Endothelial cell of umbilical vein (primary cell): ENCODE measurements around the gene DCC.

Source experiments
- CTCF ChIP-seq, 2 donors: IDR thresholded peaks; 1 replicate in 1 of 2; 2 replicates in 1 of 2; pipeline ENCODE4 v1.5.1; 2011; ENCODE audit warnings: low read length in 2 of 2, mild to moderate bottlenecking in 2 of 2, moderate library complexity in 2 of 2, control low read depth in 1 of 2, inconsistent platforms in 1 of 2, low read depth in 1 of 2; ENCODE audit not compliant: insufficient read depth in 1 of 2; ENCODE audit errors: extremely low read depth in 1 of 2
- EZH2 ChIP-seq: IDR thresholded peaks from 2 replicates; pipeline ENCODE4 v1.6.1; 2012; ENCODE audit warnings: borderline replicate concordance, low read depth, mild to moderate bottlenecking, moderate library complexity, low read length, inconsistent platforms; ENCODE audit not compliant: severe bottlenecking
- FOS ChIP-seq: IDR thresholded peaks from 2 replicates; pipeline ENCODE4 v1.6.1; 2011; ENCODE audit warnings: mild to moderate bottlenecking, low read length, moderate library complexity, borderline replicate concordance; ENCODE audit not compliant: insufficient read depth
- POLR2A ChIP-seq: IDR thresholded peaks from 2 replicates; pipeline ENCODE4 v1.6.1; 2012; ENCODE audit warnings: low read depth, mild to moderate bottlenecking, control low read depth, low read length

DNA sequence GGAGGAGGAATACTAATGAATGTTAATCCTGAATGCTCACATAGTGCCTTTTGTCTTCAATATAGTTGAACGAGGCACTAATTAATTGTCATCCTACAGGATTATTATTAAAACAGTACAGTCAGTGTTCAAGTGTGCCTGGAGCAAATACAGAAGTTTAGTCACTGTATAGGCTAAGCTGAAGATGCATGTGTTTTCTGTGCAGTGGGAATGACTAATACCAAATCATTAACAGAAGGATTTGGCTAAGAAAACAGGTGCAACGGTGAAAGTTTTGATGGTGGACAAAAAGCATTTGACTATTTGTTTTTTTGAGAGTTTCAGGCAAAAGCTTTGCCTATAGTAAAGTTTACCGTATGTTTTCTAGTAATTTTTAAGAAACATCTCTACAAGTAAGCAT, 62.8 kb downstream of the DCC start:
- TF ChIP-seq FOS (no peak), CTCF (IDR thresholded peaks at IDR 0.05; ENCODE audit: extremely low read depth in 1 of 2, insufficient read depth in 1 of 2, low read depth in 1 of 2, low read length in 2 of 2) (no peak), POLR2A (no peak), EZH2 (no peak)
